K562 (cell line): ENCODE measurements around the gene ZNF598. TPM values are rescaled to one million over a fixed set of nuclear protein-coding genes. Genes with fewer than 3 reads are reported as not detected.

Source experiments
- ATF6 ChIP-seq: sonication (generic); formaldehyde crosslinking; IDR thresholded peaks from 2 replicates; pipeline ENCODE4 v1.4.0; 2020; ENCODE audit warnings: mild to moderate bottlenecking, missing genetic modification reagents
- BRD9 ChIP-seq: fragments of 450-650 bp; IDR thresholded peaks from 2 replicates; pipeline ENCODE4 v1.6.1; 2018; ENCODE audit warnings: low read depth; ENCODE audit not compliant: partially characterized antibody
- ERF ChIP-seq: fragments of 450-650 bp; formaldehyde crosslinking; IDR thresholded peaks from 2 replicates; pipeline ENCODE4 v1.4.0; 2020; ENCODE audit warnings: mild to moderate bottlenecking, mixed read lengths
- FOXJ3 ChIP-seq: sonication (generic); formaldehyde crosslinking; IDR thresholded peaks from 2 replicates; pipeline ENCODE4 v1.4.0; 2020; ENCODE audit warnings: mild to moderate bottlenecking, missing genetic modification reagents
- ILF3 ChIP-seq: fragments of 450-650 bp; IDR thresholded peaks from 2 replicates; pipeline ENCODE4 v1.6.1; 2018; ENCODE audit warnings: antibody characterized with exemption, mild to moderate bottlenecking, moderate library complexity, borderline replicate concordance
- KAT2B ChIP-seq: IDR thresholded peaks from one replicate; pipeline ENCODE4 v1.6.1; 2012; ENCODE audit warnings: low read depth, mild to moderate bottlenecking, control low read depth, inconsistent platforms, low read length, moderate library complexity
- KDM2B ChIP-seq: fragments of 250-450 bp; sonication (Bioruptor Pico); IDR thresholded peaks from 2 replicates; pipeline ENCODE4 v1.8.0; 2021; ENCODE audit warnings: mild to moderate bottlenecking, moderate library complexity
- KLF1 ChIP-seq: fragments of 450-650 bp; IDR thresholded peaks from 2 replicates; pipeline ENCODE4 v1.6.1; 2016; ENCODE audit warnings: missing genetic modification characterization, missing compliant biosample characterization
- MBD2 ChIP-seq: sonication (generic); IDR thresholded peaks from 2 replicates; pipeline ENCODE4 v1.6.1; 2016; ENCODE audit warnings: low read depth, borderline replicate concordance
- NFE2 ChIP-seq: IDR thresholded peaks from 2 replicates; pipeline ENCODE4 v1.6.1; 2014; ENCODE audit warnings: antibody characterized with exemption, low read depth
- NR3C1 ChIP-seq: sonication (generic); formaldehyde crosslinking; IDR thresholded peaks from 2 replicates; pipeline ENCODE4 v1.8.1; 2022; ENCODE audit warnings: missing genetic modification reagents
- PRMT5 ChIP-seq: sonication (generic); formaldehyde crosslinking; IDR thresholded peaks from 2 replicates; pipeline ENCODE4 v1.5.0; 2020; ENCODE audit warnings: missing genetic modification reagents
- PURB ChIP-seq: sonication (generic); formaldehyde crosslinking; IDR thresholded peaks from 2 replicates; pipeline ENCODE4 v1.9.0; 2021; ENCODE audit warnings: low read depth, mild to moderate bottlenecking, missing genetic modification reagents
- SLC30A9 ChIP-seq: fragments of 250-450 bp; sonication (Bioruptor Pico); IDR thresholded peaks from 2 replicates; pipeline ENCODE4 v1.8.0; 2022; ENCODE audit warnings: mild to moderate bottlenecking, moderate library complexity
- SMAD1 ChIP-seq: fragments of 150-350 bp; IDR thresholded peaks from 2 replicates; pipeline ENCODE4 v1.6.1; 2014; ENCODE audit warnings: low read length, low read depth; ENCODE audit not compliant: partially characterized antibody
- ZBTB34 ChIP-seq: fragments of 250-450 bp; sonication (Bioruptor Pico); IDR thresholded peaks from 2 replicates; pipeline ENCODE4 v1.8.0; 2021; ENCODE audit warnings: mild to moderate bottlenecking, moderate library complexity
- ZNF12 ChIP-seq: sonication (generic); formaldehyde crosslinking; IDR thresholded peaks from 2 replicates; pipeline ENCODE4 v1.4.0; 2020; ENCODE audit warnings: mild to moderate bottlenecking, missing genetic modification reagents
- ZNF174 ChIP-seq: fragments of 250-450 bp; sonication (Bioruptor Pico); IDR thresholded peaks from 2 replicates; pipeline ENCODE4 v1.4.0; 2020; ENCODE audit warnings: mild to moderate bottlenecking
- ZNF384 ChIP-seq: IDR thresholded peaks from 2 replicates; pipeline ENCODE4 v1.6.1; 2012; ENCODE audit warnings: low read depth, low read length, improper control_type of control experiment
- ZNF551 ChIP-seq: fragments of 250-450 bp; sonication (Bioruptor Pico); IDR thresholded peaks from 2 replicates; pipeline ENCODE4 v1.5.0; 2021; ENCODE audit warnings: mild to moderate bottlenecking, moderate library complexity
- ZNF764 ChIP-seq: fragments of 250-450 bp; sonication (Bioruptor Pico); IDR thresholded peaks from 2 replicates; pipeline ENCODE4 v1.4.0; 2020; ENCODE audit warnings: low read depth, mild to moderate bottlenecking, moderate library complexity
- polyA plus RNA-seq, 8 experiments: library from polyadenylated mRNA; depleted of rRNA in 4 of 8; stranded (reverse) in 5 of 8; unstranded in 3 of 8; fragments of >200 nt; fragmentation: Nextera tagmentation in 2 of 8; fragmentation: Illumina TruSeq in 1 of 8; extraction: Ambion mirVana in 2 of 8; extraction: Trizol in 1 of 8; gene quantifications; 2 replicates each; pipeline versions ENCODE4 v1.2.1 to v1.2.3, GENCODE V29; 2011 to 2014; ENCODE audit warnings: inconsistent platforms in 1 of 8, missing spikeins in 1 of 8
- total RNA-seq, 7 experiments: library from RNA; depleted of rRNA in 6 of 7; stranded (reverse); fragments of >200 nt in 6 of 7; fragmentation: Illumina TruSeq in 2 of 7; extraction: Trizol in 2 of 7; gene quantifications; 2 replicates each; pipeline versions ENCODE4 v1.2.1 to v1.2.3, GENCODE V29; 2011 to 2021; ENCODE audit warnings: low replicate concordance in 1 of 7
- TF ChIP-seq, protein P1 (sequence below): fragments of 250-450 bp; sonication (Bioruptor Pico); IDR thresholded peaks from 2 replicates; pipeline ENCODE4 v1.5.0; 2021
- TF ChIP-seq, protein P2 (sequence below), 3 experiments: fragments of 200-800 bp in 1 of 3; sonication (Bioruptor generic) in 1 of 3; sonication (generic) in 1 of 3; formaldehyde crosslinking in 1 of 3; IDR thresholded peaks; 2 replicates each; pipeline versions ENCODE4 v1.6.1 to v1.8.0; 2016 to 2022; ENCODE audit warnings: mild to moderate bottlenecking in 2 of 3, missing compliant biosample characterization in 2 of 3, missing genetic modification characterization in 2 of 3, missing genetic modification reagents in 1 of 3

The ZNF598 gene
- total and polyA plus RNA-seq, 9 of the 15 experiments (the other 6 are each of a cell fraction or from before 2014, with no cell fraction given): 0.11 to 115 (median 29.6) TPM

- TF ChIP-seq ATF6: no peak
- TF ChIP-seq MBD2: no peak
- TF ChIP-seq NFE2: no peak
- TF ChIP-seq, protein P1, sequence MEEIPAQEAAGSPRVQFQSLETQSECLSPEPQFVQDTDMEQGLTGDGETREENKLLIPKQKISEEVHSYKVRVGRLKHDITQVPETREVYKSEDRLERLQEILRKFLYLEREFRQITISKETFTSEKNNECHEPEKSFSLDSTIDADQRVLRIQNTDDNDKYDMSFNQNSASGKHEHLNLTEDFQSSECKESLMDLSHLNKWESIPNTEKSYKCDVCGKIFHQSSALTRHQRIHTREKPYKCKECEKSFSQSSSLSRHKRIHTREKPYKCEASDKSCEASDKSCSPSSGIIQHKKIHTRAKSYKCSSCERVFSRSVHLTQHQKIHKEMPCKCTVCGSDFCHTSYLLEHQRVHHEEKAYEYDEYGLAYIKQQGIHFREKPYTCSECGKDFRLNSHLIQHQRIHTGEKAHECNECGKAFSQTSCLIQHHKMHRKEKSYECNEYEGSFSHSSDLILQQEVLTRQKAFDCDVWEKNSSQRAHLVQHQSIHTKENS: no peak
- no peak for TF ChIP-seq ZNF764 (CRISPR knock-in tag)
- no peak for TF ChIP-seq ZBTB34 (CRISPR knock-in tag)
- TF ChIP-seq BRD9: no peak
- no peak for TF ChIP-seq PURB
- TF ChIP-seq KLF1 (tag): peak; percentile 86; the same call in 1 of the 2 replicates
- no peak for TF ChIP-seq ZNF174 (CRISPR knock-in tag)
- TF ChIP-seq ILF3: peak; percentile 90; the same call in 1 of the 2 replicates
- TF ChIP-seq KDM2B: peak; percentile 61; the same call in 1 of the 2 replicates
- TF ChIP-seq ZNF384: no peak
- no peak for TF ChIP-seq SMAD1
- TF ChIP-seq ERF (CRISPR knock-in tag): no peak
- no peak for TF ChIP-seq SLC30A9 (CRISPR knock-in tag)
- TF ChIP-seq FOXJ3 (CRISPR knock-in tag): 0 out of 2 replicates have a peak, but pooled peaks have one; percentile 57
- no peak for TF ChIP-seq KAT2B
- TF ChIP-seq ZNF551 (CRISPR knock-in tag): no peak
- TF ChIP-seq, protein P2, sequence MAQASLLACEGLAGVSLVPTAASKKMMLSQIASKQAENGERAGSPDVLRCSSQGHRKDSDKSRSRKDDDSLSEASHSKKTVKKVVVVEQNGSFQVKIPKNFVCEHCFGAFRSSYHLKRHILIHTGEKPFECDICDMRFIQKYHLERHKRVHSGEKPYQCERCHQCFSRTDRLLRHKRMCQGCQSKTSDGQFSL (CRISPR knock-in tag; IDR thresholded peaks at IDR 0.05): peak; percentile 52; the same call in 1 of the 2 replicates
- TF ChIP-seq, protein P2 (tag; IDR thresholded peaks at IDR 0.05): no peak
- no peak for TF ChIP-seq NR3C1 (CRISPR knock-in tag)
- no peak for TF ChIP-seq PRMT5 (CRISPR knock-in tag)
- no peak for TF ChIP-seq ZNF12 (CRISPR knock-in tag)
These were observed 25.9 kb downstream of the ZNF598 start, which contains the start of gene GFER (continued) for GRCh38 chr16:1983544-1984346.
